Breast epithelium (tissue), 4 donors: ENCODE results near the gene VSIG2. TPM values are rescaled to one million over a fixed set of nuclear protein-coding genes. Genes with fewer than 3 reads are reported as not detected.

ENCODE experiments used
- DNase-seq, 2 donors: peaks; one replicate each; pipeline ENCODE4 v3.0.0-alpha.2; 2019; ENCODE audit warnings: low spot score in 2 of 2
- H3K27ac ChIP-seq, 2 donors: fragments of 200-600 bp; sonication (generic) in 1 of 2; one replicate each; pipeline ENCODE4 v1.5.1; 2016 to 2019; ENCODE audit warnings: mild to moderate bottlenecking in 1 of 2
- H3K27me3 ChIP-seq, 2 donors: fragments of 200-600 bp; sonication (generic) in 1 of 2; one replicate each; pipeline versions ENCODE4 v1.5.1 to v1.6.0; 2017 to 2019; ENCODE audit warnings: control low read depth in 1 of 2, mild to moderate bottlenecking in 1 of 2
- H3K36me3 ChIP-seq: fragments of 200-600 bp; one replicate; pipeline ENCODE4 v1.5.1; 2019
- H3K4me1 ChIP-seq, 2 donors: fragments of 200-600 bp; sonication (generic); one replicate each; pipeline ENCODE4 v1.5.1; 2016 to 2019; ENCODE audit warnings: control low read depth in 1 of 2
- H3K4me3 ChIP-seq, 3 donors: fragments of 200-600 bp; sonication (generic); 1 replicate in 2 of 3; 2 replicates in 1 of 3; pipeline ENCODE4 v1.5.1; 2016 to 2019; ENCODE audit warnings: mild to moderate bottlenecking in 3 of 3, moderate library complexity in 2 of 3
- H3K9me3 ChIP-seq, 2 donors: fragments of 200-600 bp; sonication (generic) in 1 of 2; one replicate each; pipeline ENCODE4 v1.5.1; 2016 to 2019; ENCODE audit warnings: control low read depth in 1 of 2
- POLR2A ChIP-seq: fragments of 450-650 bp; IDR thresholded peaks from one replicate; pipeline ENCODE4 v1.6.1; 2016; ENCODE audit warnings: antibody characterized with exemption, mild to moderate bottlenecking, moderate library complexity
- POLR2AphosphoS5 ChIP-seq, 3 donors: sonication (generic); formaldehyde crosslinking; IDR thresholded peaks; one replicate each; pipeline ENCODE4 v1.6.1; 2017; ENCODE audit warnings: antibody characterized with exemption in 3 of 3
- intact Hi-C: fragments of 100-400 bp; cut with DNase I; formaldehyde crosslinking; loops from one replicate; pipeline ENCODE4 v1.15.1; 2023; ENCODE audit warnings: low total_unique reads
- total RNA-seq, 3 donors: library from RNA; depleted of rRNA; stranded (reverse); fragments of >200 nt; gene quantifications; one replicate each; pipeline ENCODE4 v1.1.0, GENCODE V29; 2016
- TF ChIP-seq, protein P1 (sequence below), 3 donors: fragments of 450-650 bp; IDR thresholded peaks; one replicate each; pipeline ENCODE4 v1.5.1; 2016 to 2017; ENCODE audit warnings: antibody characterized with exemption in 3 of 3, mild to moderate bottlenecking in 3 of 3, moderate library complexity in 3 of 3

Gene VSIG2
- total RNA-seq, 3 donors from 2014 or later: 8.8 to 20.5 TPM; not detected in 1

DNA sequence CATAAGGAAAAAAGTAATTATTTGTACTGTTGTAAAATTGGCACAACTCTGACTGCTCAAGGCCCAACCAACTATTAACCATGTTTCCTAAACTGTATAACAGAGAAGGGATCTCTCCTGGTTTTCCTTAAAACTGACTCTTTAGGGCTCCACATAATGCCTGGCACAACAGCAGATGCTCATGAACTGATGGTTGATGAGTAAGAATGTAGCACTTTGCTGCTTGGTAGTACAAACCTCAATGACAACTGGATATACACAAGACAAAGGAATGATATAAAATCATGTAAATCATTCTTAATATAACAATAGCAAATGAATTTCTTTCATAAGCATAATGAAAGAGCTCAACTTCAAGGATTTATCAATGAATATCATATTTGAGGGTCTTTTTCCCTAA, 36.5 kb upstream of the VSIG2 start:
- Histone ChIP-seq H3K9me3 (no peaks in the 10 kb centered on the region), H3K36me3 (no peaks in the 10 kb centered on the region), H3K27me3 (no peaks in the 10 kb centered on the region), H3K27ac (no peak overlapping the region), H3K4me3 (no peak overlapping the region), H3K4me1 (no peaks in the 10 kb centered on the region)
- DNase-seq: no peak
- intact Hi-C loops: no loop called here
- no peak for TF ChIP-seq POLR2AphosphoS5 (IDR thresholded peaks at IDR 0.05)
- no peak for TF ChIP-seq POLR2A
- TF ChIP-seq, protein P1, sequence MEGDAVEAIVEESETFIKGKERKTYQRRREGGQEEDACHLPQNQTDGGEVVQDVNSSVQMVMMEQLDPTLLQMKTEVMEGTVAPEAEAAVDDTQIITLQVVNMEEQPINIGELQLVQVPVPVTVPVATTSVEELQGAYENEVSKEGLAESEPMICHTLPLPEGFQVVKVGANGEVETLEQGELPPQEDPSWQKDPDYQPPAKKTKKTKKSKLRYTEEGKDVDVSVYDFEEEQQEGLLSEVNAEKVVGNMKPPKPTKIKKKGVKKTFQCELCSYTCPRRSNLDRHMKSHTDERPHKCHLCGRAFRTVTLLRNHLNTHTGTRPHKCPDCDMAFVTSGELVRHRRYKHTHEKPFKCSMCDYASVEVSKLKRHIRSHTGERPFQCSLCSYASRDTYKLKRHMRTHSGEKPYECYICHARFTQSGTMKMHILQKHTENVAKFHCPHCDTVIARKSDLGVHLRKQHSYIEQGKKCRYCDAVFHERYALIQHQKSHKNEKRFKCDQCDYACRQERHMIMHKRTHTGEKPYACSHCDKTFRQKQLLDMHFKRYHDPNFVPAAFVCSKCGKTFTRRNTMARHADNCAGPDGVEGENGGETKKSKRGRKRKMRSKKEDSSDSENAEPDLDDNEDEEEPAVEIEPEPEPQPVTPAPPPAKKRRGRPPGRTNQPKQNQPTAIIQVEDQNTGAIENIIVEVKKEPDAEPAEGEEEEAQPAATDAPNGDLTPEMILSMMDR (IDR thresholded peaks at IDR 0.05): no peak

DNA sequence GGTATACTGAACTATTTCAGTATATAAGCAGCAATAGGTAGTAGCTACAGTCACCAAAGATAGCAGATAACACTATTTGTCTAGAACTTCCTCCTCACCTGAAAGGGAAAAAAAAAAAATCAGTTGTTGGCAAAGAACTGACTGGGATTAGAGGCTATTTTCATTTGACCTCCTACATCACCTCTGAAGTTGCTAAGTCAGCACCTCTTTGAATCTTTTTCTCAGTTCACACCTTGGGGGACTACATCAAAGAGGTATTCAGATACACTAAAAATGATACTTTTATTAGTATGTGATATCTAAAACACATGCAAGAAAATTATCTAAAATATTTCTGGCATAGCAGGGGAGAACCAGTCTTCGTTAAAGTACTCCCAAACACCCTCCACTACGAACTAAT, 32.0 kb upstream of the VSIG2 start:
- Histone ChIP-seq H3K4me3 (no peak overlapping the region), H3K4me1 (no peaks in the 10 kb centered on the region), H3K36me3 (no peaks in the 10 kb centered on the region), H3K27ac (no peak overlapping the region), H3K9me3 (no peaks in the 10 kb centered on the region), H3K27me3 (no peaks in the 10 kb centered on the region)
- intact Hi-C loops: no loop called here
- DNase-seq: no peak
- no peak for TF ChIP-seq POLR2AphosphoS5 (IDR thresholded peaks at IDR 0.05)
- TF ChIP-seq POLR2A: no peak
- TF ChIP-seq, protein P1 (IDR thresholded peaks at IDR 0.05): no peak

DNA sequence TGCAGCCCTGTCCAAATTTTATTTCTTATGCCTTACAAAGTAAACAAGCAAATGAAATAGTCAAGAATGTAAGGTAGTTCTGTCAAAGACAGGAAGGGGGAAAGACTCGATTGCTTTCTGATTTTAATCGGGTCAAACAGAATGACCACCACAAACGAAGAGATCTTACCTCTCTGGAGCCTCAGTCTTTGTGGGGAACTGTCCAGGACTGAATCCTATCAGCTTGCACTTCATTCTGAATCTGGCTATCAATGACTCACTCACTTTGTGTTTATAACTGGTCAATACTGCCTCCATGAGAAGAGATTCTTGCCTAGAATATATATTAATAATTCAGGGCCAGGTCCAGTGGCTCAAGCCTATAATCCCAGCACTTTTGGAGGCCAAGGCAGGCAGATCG, 30.9 kb upstream of the VSIG2 start:
- Histone ChIP-seq H3K4me1 (no peaks in the 10 kb centered on the region), H3K27ac (no peak overlapping the region), H3K4me3 (no peak overlapping the region), H3K27me3 (no peaks in the 10 kb centered on the region), H3K9me3 (no peaks in the 10 kb centered on the region), H3K36me3 (no peaks in the 10 kb centered on the region)
- intact Hi-C loops: no loop called here
- TF ChIP-seq POLR2A (no peak), POLR2AphosphoS5 (IDR thresholded peaks at IDR 0.05) (no peak)
- TF ChIP-seq, protein P1 (IDR thresholded peaks at IDR 0.05): no peak
- no peak for DNase-seq

DNA sequence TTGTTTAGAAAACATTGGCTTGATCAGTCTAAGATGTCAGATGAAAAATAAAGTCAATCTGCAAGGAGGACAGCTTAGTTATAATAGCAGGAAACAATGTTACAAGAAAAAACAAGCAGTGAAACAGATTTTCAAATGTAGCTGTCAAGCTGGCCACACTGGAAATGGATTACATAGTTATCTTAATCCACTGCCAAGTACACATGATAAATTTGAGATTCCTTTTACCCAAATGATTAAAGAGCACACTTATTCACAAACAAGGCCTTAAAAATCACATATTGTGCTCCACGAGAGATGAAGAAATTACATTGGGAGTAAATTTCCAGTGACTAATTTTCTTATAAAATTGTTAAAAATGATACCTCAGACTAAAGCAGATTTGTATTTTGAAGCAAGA, 27.5 kb upstream of the VSIG2 start:
- Histone ChIP-seq H3K4me1 (no peaks in the 10 kb centered on the region), H3K27ac (no peak overlapping the region), H3K36me3 (no peaks in the 10 kb centered on the region), H3K4me3 (no peak overlapping the region), H3K27me3 (no peaks in the 10 kb centered on the region), H3K9me3 (no peaks in the 10 kb centered on the region)
- intact Hi-C loops: no loop called here
- DNase-seq: no peak
- TF ChIP-seq POLR2AphosphoS5 (IDR thresholded peaks at IDR 0.05) (no peak), POLR2A (no peak)
- TF ChIP-seq, protein P1 (IDR thresholded peaks at IDR 0.05): no peak

DNA sequence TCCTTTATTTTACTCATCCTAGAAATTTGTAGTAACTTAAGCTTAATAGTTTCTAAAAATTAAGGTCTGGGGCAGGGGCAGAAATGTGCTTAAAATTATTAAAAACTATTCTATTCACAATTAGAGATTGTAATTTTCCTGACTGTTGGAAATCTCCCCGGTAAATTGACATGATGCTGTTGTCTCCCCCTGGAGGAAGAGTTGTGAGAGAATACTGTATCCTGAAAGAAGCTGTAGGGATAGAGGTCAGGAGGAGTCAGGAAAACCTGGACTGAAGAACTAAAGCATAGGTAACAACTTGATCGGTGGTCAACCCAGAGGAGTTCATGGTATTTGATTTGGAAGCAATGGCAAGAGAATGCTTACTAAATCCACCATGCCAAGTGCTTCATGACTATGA, 26.2 kb upstream of the VSIG2 start:
- H3K4me3 ChIP-seq: no peak overlapping the region
- H3K9me3 ChIP-seq: no peaks in the 10 kb centered on the region
- no peaks in the 10 kb centered on the region for H3K4me1 ChIP-seq
- no peaks in the 10 kb centered on the region for H3K27me3 ChIP-seq
- H3K36me3 ChIP-seq: no peaks in the 10 kb centered on the region
- intact Hi-C loops: no loop called here
- no peak for DNase-seq
- no peak overlapping the region for H3K27ac ChIP-seq
- TF ChIP-seq POLR2AphosphoS5 (IDR thresholded peaks at IDR 0.05): no peak
- TF ChIP-seq, protein P1 (IDR thresholded peaks at IDR 0.05): no peak
- no peak for TF ChIP-seq POLR2A
